ENCODE data around the gene SAMD4A. TPM values are rescaled to one million over a fixed set of nuclear protein-coding genes. Genes with fewer than 3 reads are reported as not detected.

Gene SAMD4A
- total RNA-seq, 1 experiment from 2014 or later, result 26.5 TPM

- DNase-seq (ENCODE audit: low spot score), result no peak
- ChIA-PET CTCF (no interaction called here), POLR2A (ENCODE audit: low non-redundant PET) (no interaction called here)
- no peaks in the 10 kb centered on the region for H3K36me3 ChIP-seq (ENCODE audit: insufficient read depth, low read length, poor library complexity, severe bottlenecking)
- no peak overlapping the region for H3K27ac ChIP-seq (ENCODE audit: low read depth, low read length, poor library complexity, severe bottlenecking)
- intact Hi-C loops (cut with micrococcal nuclease; ENCODE audit: unreplicated experiment), result no loop called here
- no peaks in the 10 kb centered on the region for H3K27me3 ChIP-seq (replicated peaks; ENCODE audit: insufficient read depth, low read depth, low read length, poor library complexity)
- BruUV-seq (replicated peaks), result no TSS peak
- no peaks in the 10 kb centered on the region for H3K9me3 ChIP-seq (ENCODE audit: low read depth, low read length, poor library complexity, severe bottlenecking)
- TF ChIP-seq CTCF (conservative IDR thresholded peaks at IDR 0.05; ENCODE audit: low read depth, low read length), result no peak
- no peak for TF ChIP-seq EZH2 (IDR thresholded peaks at IDR 0.05; ENCODE audit: borderline replicate concordance, low read depth, low read length, poor library complexity, severe bottlenecking)
- H3K4me1 ChIP-seq (ENCODE audit: insufficient read depth, low read length, poor library complexity, severe bottlenecking), result peaks cover 6% of the 10 kb centered on the region
- no peak overlapping the region for H3K4me3 ChIP-seq (ENCODE audit: low read depth, low read length, poor library complexity, severe bottlenecking)
These were observed 121.3 kb downstream of the SAMD4A start for GRCh38 chr14:54688229-54688628.

GRCh38 chr14:54689928-54690327 is 123.0 kb downstream of the SAMD4A start:
- BruUV-seq (replicated peaks), result no TSS peak
- intact Hi-C loops (cut with micrococcal nuclease; ENCODE audit: unreplicated experiment), result no loop called here
- POLR2A ChIA-PET (ENCODE audit: low non-redundant PET), result no interaction called here

GRCh38 chr14:54690887-54691286 is 124.0 kb downstream of the SAMD4A start:
- H3K27ac ChIP-seq (ENCODE audit: low read depth, low read length, poor library complexity, severe bottlenecking), result no peak overlapping the region
- H3K4me1 ChIP-seq (ENCODE audit: insufficient read depth, low read length, poor library complexity, severe bottlenecking), result no peaks in the 10 kb centered on the region
- TF ChIP-seq EZH2 (IDR thresholded peaks at IDR 0.05; ENCODE audit: borderline replicate concordance, low read depth, low read length, poor library complexity, severe bottlenecking) (no peak), CTCF (conservative IDR thresholded peaks at IDR 0.05; ENCODE audit: low read depth, low read length) (no peak)
- no peaks in the 10 kb centered on the region for H3K27me3 ChIP-seq (replicated peaks; ENCODE audit: insufficient read depth, low read depth, low read length, poor library complexity)
- no peak for DNase-seq (ENCODE audit: low spot score)
- BruUV-seq (replicated peaks), result no TSS peak
- ChIA-PET POLR2A (ENCODE audit: low non-redundant PET) (interaction anchor here (0.6 kb wide), 1 partner anchor 1796 kb away, joined by 3 read pairs; no protein-coding TSS in a partner anchor), CTCF (interaction anchor here (0.6 to 1.6 kb wide), 9 partner anchors 13 to 1505 kb away, joined by 3 to 9 read pairs (median 5); partner anchors contain the start of gene SAMD4A)
- no peaks in the 10 kb centered on the region for H3K9me3 ChIP-seq (ENCODE audit: low read depth, low read length, poor library complexity, severe bottlenecking)
- H3K36me3 ChIP-seq (ENCODE audit: insufficient read depth, low read length, poor library complexity, severe bottlenecking), result no peaks in the 10 kb centered on the region
- intact Hi-C loops (cut with micrococcal nuclease; ENCODE audit: unreplicated experiment), result loop anchor here (1.0 kb wide), 2 partner anchors 82 to 127 kb away; no protein-coding TSS in a partner anchor
- H3K4me3 ChIP-seq (ENCODE audit: low read depth, low read length, poor library complexity, severe bottlenecking), result no peak overlapping the region

More at GRCh38 chr14:54689928-54690327, 123.0 kb downstream of the SAMD4A start:
- DNase-seq (ENCODE audit: low spot score), result no peak
- H3K36me3 ChIP-seq (ENCODE audit: insufficient read depth, low read length, poor library complexity, severe bottlenecking), result no peaks in the 10 kb centered on the region
- H3K9me3 ChIP-seq (ENCODE audit: low read depth, low read length, poor library complexity, severe bottlenecking), result no peaks in the 10 kb centered on the region
- H3K4me3 ChIP-seq (ENCODE audit: low read depth, low read length, poor library complexity, severe bottlenecking), result no peak overlapping the region
- no peak overlapping the region for H3K27ac ChIP-seq (ENCODE audit: low read depth, low read length, poor library complexity, severe bottlenecking)
- H3K27me3 ChIP-seq (replicated peaks; ENCODE audit: insufficient read depth, low read depth, low read length, poor library complexity), result no peaks in the 10 kb centered on the region
- TF ChIP-seq EZH2 (IDR thresholded peaks at IDR 0.05; ENCODE audit: borderline replicate concordance, low read depth, low read length, poor library complexity, severe bottlenecking), result no peak
- TF ChIP-seq CTCF (conservative IDR thresholded peaks at IDR 0.05; ENCODE audit: low read depth, low read length), result no peak
- CTCF ChIA-PET, result interaction anchor here (1.2 kb wide), 1 partner anchor 30 kb away, joined by 3 read pairs; no protein-coding TSS in a partner anchor
- peaks cover 1% of the 10 kb centered on the region for H3K4me1 ChIP-seq (ENCODE audit: insufficient read depth, low read length, poor library complexity, severe bottlenecking)
